ENCODE data around the gene STEAP4.
"Not testable (repeated sequence)": the region's sequence is repeated elsewhere in the genome, so short reads cannot be mapped to it uniquely, and the experiment has no call there.

STEAP4 gene

GRCh38 chr7:88268051-88268450 is 38.6 kb downstream of the STEAP4 start:
- no peak for DNase-seq (ENCODE audit: low read depth)

DNA sequence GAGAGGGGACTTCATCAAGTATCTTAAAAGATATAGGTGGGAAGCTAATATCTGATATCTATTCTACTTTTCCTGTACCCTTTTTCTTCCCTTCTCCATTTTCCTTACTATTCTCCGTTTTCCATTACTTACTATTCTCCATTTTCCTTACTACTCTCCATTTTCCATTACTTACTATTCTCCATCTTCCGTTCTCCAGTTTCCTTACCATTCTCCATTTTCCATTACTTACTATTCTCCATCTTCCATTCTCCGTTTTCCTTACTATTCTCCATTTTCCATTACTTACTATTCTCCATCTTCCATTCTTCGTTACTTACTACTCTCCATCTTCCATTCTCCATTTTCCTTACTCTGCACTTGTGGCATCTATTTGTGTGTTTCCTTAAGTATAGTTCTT is 39.3 kb downstream of the STEAP4 start:
- DNase-seq (ENCODE audit: low read depth): no peak

DNA sequence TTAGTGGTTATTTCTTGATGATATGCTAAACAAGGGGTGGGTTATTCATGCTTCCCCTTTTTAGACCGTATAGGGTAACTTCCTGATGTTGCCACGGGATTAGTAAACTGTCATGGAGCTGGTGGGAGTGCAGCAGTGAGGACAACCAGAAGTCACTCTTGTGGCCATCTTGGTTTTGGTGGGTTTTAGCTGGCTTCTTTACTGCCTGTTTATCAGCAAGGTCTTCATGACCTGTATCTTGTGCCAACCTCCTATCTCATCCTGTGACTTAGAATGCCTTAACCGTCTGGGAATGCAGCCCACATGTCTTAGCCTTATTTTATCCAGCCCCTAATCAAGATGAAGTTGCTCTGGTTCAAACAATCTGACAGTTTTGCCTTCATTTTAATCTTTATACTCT is 41.7 kb downstream of the STEAP4 start:
- DNase-seq (ENCODE audit: low read depth): not testable (repeated sequence)

- no peak for DNase-seq (ENCODE audit: low read depth)
These were observed 44.1 kb downstream of the STEAP4 start for GRCh38 chr7:88262562-88262961.

DNA sequence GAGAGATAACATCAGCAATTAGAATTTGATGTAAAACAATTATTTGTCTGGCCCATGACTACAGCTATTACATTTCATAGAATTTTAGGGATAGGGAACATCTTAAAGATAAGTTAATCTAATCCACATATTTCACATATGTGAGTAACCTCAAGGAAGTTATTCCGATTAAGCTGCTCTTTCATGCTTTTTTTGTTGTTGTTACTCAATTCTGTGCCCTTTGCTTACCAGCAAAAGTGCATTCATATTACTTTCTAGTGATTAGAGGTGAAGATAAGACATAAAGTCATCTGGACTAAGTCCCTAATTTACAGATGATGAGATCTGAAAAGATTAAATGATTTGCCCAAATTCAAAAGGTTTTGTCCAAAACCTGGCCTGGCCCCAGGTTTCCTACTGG is 46.0 kb downstream of the STEAP4 start:
- DNase-seq (ENCODE audit: low read depth): no peak

DNA sequence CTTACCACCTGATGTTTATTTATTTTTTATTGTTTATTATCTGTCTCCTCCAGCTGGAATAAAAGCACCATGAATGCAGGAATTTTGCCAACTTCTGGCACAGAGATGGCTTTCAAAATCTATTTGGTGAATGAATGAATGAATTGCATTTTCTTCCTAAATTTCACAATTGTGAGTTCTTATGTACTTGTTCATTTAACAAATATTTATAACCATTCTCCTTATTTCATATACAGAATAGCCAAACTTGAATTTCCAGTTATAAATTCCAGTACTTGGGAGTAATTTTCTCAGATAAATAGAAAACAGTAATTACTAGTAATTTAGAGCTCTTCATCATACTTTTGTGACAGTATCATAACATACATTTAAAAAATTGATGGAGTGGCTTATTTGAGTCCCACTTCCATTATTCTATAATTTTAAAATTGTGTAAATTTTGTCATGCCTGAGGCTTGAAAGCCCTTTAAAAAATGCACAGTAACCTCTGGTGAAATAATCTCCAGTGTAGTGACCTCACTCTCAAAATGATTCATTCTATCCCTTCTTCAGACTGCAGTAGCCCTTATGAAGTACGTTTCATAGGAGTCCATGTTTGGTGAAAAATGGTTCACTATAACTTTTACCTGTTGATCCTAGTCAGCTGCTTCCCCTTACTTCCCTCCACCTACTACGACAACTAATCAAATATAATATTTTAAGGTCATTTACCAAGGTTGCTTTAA is 46.9 kb downstream of the STEAP4 start:
- no peak for DNase-seq (ENCODE audit: low read depth)

GRCh38 chr7:88258296-88258695 is 48.4 kb downstream of the STEAP4 start:
- DNase-seq (ENCODE audit: low read depth): not testable (repeated sequence)

- DNase-seq (ENCODE audit: low read depth): no peak
These were observed 49.8 kb downstream of the STEAP4 start for GRCh38 chr7:88256906-88257305.

- DNase-seq (ENCODE audit: low read depth): no peak
These were observed 51.8 kb downstream of the STEAP4 start for GRCh38 chr7:88254721-88255424.

GRCh38 chr7:88253640-88254039 is 53.1 kb downstream of the STEAP4 start:
- no peak for DNase-seq (ENCODE audit: low read depth)

GRCh38 chr7:88244258-88244657 is 62.4 kb downstream of the STEAP4 start:
- DNase-seq (ENCODE audit: low read depth): no peak

DNA sequence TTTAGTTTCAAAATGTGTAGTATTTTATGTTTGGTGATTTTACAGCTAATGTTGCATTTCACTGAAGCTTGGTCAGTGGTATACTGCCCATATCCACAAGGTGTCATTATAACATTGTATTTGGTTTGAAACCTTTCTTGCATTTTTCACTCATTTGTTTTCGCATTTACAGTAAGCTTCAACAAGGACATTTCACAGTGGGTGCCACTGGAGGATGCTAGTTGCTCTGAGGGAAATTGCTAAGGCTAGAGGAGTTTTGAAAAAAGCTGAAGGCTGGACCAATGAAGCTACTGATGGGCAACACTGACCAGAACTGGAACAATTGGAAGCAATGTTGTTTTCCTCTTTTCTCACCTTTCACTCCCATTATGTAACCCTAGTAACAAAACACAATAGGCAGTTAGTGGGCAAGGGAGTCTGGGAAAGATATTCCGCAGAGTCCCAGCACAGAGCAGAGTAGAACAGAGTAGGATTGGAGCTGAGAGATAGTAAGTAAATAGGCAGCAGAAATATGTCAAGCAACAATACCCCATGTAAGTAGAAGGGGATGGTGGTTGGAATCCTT is 63.3 kb downstream of the STEAP4 start:
- DNase-seq (ENCODE audit: low read depth): no peak

DNA sequence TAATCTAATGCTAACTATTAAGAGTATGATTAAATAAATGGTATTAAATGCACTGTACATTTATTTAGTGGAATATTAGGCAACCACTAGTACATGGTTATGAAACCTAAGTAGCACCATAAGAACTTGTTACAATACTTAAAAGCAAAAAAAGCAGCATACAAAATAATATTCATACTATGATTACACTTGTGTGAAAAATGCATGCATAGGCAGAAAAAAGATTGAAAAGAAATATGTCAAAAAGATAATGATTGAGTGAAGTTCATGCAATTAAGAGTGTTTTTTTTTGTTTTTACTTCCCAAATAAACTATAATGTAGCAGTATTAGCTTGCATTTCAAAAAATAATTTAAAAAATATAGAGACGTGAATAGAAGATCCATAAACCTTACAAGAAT is 66.8 kb downstream of the STEAP4 start:
- no peak for DNase-seq (ENCODE audit: low read depth)

DNA sequence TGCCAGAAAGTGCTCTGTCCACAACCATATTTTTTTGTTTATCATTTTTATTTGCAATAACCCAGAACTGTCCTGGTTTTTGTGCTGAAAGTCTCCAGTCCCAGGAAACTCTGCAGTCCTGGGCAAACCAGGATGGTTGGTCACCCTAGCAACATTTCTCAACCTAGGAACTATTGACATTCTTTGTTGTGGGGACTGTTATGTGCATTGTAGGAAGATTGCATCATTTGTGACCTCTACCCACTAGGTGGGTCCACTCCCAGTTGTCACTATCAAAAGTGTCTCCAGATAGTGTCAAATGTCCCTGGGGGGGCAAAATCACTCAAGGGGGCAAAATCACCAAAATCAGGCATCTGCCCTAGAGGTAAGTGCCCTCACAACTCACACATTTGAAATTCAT is 72.9 kb downstream of the STEAP4 start:
- DNase-seq (ENCODE audit: low read depth): no peak

DNA sequence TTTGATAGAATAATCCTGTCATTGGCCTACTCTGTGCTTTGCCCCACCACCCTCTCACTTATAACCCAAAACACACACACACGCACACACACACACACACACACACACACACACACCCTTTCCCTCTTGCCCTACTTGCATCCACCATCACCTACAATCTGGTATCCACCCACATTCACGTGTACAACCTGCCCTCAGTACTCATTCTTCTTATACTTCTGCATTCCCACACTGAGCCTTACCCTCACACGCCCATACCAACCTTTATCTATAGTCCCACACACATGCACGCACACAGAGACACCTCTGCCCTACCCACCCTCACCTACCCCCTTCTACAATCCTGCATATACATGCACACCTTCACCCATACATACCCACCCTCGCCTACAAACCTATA is 76.0 kb downstream of the STEAP4 start:
- no peak for DNase-seq (ENCODE audit: low read depth)

- no peak for DNase-seq (ENCODE audit: low read depth)
These were observed 77.2 kb downstream of the STEAP4 start for GRCh38 chr7:88229302-88229995.

DNA sequence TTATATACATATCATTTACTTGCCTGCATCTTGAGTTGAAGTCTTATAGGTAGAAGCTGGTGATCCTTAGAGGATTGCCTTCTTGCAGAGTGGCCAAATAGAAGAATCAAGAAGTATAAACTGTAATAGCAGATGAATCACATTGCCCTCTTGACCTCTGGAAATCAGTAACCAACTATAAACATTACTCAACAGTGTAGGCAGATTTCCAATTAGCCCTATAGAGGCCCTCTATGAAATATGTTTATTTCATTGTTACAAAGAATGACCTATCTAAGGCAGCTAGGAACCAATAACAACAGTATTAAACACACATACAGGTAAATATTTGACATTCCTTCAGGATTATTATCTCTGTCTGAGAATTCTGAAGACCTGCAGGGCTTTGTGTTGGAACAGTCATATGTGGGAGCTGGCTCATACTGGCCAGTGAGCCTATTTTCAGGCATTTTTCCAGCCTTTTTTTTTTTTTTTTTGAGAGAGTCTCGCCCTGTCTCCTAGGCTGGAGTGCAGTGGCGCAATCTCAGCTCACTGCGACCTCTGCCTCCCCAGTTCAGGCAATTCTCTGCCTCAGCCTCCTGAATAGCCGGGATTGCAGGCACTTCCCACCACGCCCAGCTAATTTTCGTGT is 79.7 kb downstream of the STEAP4 start:
- DNase-seq (ENCODE audit: low read depth): no peak

- no peak for DNase-seq (ENCODE audit: low read depth)
These were observed 80.5 kb downstream of the STEAP4 start for GRCh38 chr7:88226201-88226600.

DNA sequence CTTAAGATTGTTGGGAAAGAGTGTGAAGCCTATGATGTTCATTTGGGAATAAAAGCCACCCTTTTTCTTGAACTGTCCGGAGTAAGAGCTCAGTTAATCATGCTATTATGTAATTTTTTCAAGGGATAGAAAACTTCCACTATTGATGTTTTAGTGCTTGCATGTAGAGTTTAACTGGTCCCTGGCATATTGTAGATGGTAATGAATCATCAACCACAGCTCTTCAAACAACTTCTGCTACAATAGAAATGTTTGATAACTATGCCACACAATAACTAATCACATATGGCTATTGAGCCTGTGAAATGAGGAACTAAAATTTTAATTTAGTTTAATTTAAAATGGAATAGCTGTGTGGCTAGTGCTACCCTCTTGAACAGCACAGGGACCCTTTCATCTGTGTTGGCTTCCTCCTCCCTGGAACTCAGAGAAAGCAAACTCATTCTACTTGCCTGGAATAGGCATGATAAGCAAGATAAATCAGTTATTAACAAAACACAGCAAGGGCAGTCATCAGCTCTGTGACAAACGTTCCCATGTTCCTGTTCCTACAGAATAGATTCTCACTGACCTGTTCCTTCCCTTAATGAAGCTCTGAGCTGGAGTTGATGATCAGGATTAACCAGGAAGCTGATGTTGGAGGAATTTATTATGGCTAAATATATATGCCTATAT is 82.0 kb downstream of the STEAP4 start:
- no peak for DNase-seq (ENCODE audit: low read depth)

GRCh38 chr7:88223265-88223664 is 83.4 kb downstream of the STEAP4 start:
- DNase-seq (ENCODE audit: low read depth): no peak
